Right lung (tissue), 10 donors: ENCODE data around the gene OR5L2. TPM values are rescaled to one million over a fixed set of nuclear protein-coding genes. Genes with fewer than 3 reads are reported as not detected.
"Not testable (repeated sequence)": the region's sequence is repeated elsewhere in the genome, so short reads cannot be mapped to it uniquely, and the experiment has no call there.

ENCODE experiments used
- DNase-seq, 2 donors: peaks; one replicate each; pipeline ENCODE4 v3.0.0-alpha.2; 2013
- long read RNA-seq, 8 donors: transcript quantifications; one replicate each; lab custom pipeline, GENCODE V29; 2026
- polyA plus RNA-seq, 5 donors: library from polyadenylated mRNA; unstranded; fragments of 120-200 nt; gene quantifications; one replicate each; pipeline versions ENCODE4 v1.2.1 to v1.2.3, GENCODE V29; 2013; ENCODE audit warnings: inconsistent platforms in 1 of 5, low replicate concordance in 1 of 5; ENCODE audit not compliant: insufficient read length in 5 of 5, insufficient read depth in 1 of 5

OR5L2 gene
- polyA plus RNA-seq: not detected
- long read RNA-seq, donor 1: 0 reads
- long read RNA-seq, donor 2: 0 reads
- long read RNA-seq, donor 3: 0 reads
- long read RNA-seq, donor 4: 0 reads
- long read RNA-seq, donor 5: 0 reads
- long read RNA-seq, donor 6: 0 reads
- long read RNA-seq, donor 7: 0 reads
- long read RNA-seq, donor 8: 0 reads

- DNase-seq: no peak
Measured at GRCh38 chr11:55826919-55827318, at the start of gene OR5L2. Gene OR5L2, plus strand, starts transcription at chr11:55827219. Its CDS starts 0 bp downstream, at chr11:55827219.

DNA sequence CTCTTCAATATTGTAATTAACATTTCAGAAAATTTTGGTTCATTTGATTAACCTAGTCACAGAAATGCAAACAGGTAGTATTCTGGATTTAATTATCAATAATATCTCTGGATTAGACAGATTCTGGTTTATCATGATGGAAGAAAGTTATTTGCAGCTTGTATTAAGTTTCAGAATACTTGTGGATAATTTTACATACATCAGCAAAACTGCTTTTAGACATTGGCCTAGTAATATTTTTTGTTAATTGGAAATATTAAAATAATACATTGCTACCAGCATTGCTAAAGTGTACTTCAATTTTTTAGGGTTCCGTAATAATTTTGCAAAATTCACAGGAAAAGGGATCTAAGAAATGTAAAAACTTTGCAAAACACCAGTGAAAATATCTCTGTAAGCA is 35.4 kb upstream of the OR5L2 start:
- no peak for DNase-seq

- no peak for DNase-seq
Measured at GRCh38 chr11:55793321-55793720, 33.7 kb upstream of the OR5L2 start.

DNA sequence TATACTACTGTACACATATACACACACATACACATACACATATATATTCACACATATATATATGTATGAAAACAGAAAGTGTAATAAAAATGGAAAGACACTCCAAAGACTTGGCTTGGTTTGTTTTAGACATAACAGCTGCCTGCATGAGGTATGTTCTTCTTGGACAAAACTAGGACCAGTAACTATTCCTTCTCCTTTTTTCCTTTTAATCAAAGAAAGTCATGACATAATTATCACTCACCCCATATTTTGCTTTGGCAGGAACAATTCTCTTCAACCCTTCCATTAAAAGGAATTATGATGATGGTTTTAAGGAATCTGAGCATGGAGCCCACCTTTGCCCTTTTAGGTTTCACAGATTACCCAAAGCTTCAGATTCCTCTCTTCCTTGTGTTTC is 31.8 kb upstream of the OR5L2 start, which contains the start of gene OR5D14:
Gene OR5D14 (plus strand): TSS at position 301 of the 400 bp plus-strand sequence. CDS start 0 bp downstream, at position 301.
- DNase-seq: no peak

- DNase-seq: no peak
Measured at GRCh38 chr11:55806248-55806647, 20.8 kb upstream of the OR5L2 start.

- no peak for DNase-seq
Measured at GRCh38 chr11:55811067-55811466, 16.0 kb upstream of the OR5L2 start, which contains the start of gene OR5L1. Gene OR5L1, plus strand, starts transcription at chr11:55811367. Its CDS starts 100 bp downstream, at chr11:55811467.

DNA sequence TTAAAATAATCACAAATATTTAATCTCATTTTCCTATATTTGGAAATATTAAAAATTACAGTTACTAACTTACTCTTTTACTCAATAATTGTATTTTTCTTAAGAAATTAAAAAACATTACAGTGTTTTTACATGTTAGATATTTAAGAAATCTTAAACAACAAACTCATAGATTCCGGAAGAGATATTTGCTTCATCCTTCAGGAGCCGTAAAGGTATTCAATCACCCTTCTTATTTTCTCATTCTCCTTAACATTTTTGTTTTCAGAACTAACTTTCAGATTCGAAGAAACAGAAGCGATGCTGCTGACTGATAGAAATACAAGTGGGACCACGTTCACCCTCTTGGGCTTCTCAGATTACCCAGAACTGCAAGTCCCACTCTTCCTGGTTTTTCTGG is 7.7 kb upstream of the OR5L2 start, which contains the start of gene OR5D18:
Gene OR5D18 (plus strand): TSS at position 301 of the 400 bp plus-strand sequence. CDS start 0 bp downstream, at position 301.
- no peak for DNase-seq

- no peak for DNase-seq
Measured at GRCh38 chr11:55838452-55838851, 11.4 kb downstream of the OR5L2 start, which contains the start of gene OR5D16. Gene OR5D16, plus strand, starts transcription at chr11:55838752. Its CDS starts 0 bp downstream, at chr11:55838752.

DNA sequence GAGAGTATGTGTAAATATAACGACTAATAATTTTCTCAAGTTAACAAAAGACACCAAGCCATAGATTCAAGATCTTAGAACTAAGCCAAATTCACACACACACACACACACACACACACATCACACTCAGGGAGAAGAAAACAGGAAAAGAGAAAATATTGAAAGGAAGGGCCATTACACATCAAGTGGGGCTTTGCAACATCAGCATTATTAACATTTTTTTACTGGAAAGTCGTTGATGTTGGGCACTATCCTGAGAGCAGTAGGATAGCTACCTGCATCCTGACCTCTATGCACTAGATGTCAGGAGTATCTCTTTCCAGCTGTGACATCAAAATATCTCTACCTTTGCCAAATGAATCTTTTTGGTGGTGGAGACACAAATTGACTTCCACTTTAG is 20.4 kb downstream of the OR5L2 start:
- DNase-seq: no peak

DNA sequence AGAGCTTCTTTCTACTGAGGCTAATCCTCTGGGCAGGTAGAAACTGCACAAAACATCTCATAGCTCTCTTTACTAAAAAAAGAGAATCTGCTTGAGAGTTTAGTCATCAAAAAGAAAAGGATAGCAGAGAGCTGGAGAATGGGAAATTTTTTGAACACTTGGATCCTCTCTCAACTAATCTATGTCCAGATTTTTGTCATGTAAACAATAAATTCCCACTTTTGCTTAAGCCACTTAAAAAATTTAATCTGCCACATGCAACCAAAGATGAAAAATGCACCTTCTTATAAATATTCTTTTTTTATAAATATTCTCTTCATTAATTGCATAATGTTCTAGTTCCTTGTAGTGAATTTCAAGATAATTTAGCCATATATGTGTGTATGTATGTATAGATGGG is 22.0 kb downstream of the OR5L2 start:
- no peak for DNase-seq

- no peak for DNase-seq
Measured at GRCh38 chr11:55852141-55852540, 25.1 kb downstream of the OR5L2 start.

DNA sequence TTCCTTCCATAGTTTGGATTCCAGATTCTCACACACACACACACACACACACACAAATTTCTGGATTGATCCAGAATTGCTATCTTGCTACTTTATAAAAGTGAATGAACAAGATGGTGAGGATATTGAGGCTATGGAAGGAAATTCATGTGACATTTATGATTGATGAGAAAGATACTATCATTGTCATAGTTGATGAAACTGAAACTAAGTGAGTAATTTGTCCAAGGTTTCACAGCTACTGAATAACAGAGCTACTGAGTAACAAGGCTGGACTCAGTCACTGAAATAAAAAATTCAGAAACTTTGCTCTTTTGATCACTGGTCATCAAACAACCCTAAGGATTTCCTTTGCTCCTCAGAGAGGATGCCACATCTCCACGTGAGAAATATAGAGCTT is 27.7 kb downstream of the OR5L2 start:
- no peak for DNase-seq

DNA sequence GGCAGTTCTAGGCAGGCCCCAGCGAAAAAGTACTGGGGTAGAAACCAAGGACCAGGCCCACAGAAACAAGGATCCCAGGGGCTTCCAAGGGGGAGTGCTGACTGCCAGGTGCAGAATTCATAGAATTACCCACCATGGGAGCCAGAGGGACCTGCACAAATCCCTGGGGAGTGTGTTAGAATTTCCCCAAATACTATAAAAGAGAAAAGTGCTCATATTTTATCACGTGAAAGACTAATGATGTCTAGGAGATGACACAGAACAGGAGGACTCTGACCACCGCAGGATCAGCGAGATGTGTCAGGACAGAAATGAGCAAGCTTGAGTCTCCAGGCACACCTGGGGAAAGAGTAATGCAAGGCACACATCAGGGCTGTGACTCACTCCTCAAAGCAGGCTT is 40.3 kb downstream of the OR5L2 start:
- DNase-seq: not testable (repeated sequence)

DNA sequence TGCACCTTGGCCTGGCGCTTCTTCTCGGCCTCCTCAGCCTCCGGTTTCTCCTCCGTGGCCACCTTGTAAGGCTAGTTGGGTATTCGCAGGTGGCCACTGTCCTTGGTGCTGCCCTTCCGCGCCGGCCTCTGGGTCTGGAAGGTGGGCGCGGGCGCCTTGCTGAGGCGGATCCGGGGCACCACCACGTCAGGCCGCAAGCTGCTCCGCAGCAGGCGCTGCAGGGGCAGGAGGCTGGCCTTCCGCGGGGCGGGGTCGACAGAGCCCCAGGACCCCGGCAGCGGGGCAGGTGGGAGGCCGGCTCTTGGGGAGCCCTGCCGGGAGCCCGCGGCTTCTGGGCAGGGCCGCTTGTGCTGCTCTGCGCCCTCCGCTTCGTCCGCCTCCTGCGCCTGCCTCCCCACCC is 45.7 kb downstream of the OR5L2 start:
- not testable (repeated sequence) for DNase-seq

- not testable (repeated sequence) for DNase-seq
Measured at GRCh38 chr11:55873146-55873545, 46.1 kb downstream of the OR5L2 start.

Other genes with a start within 250 kb of the OR5L2 start
- gene OR4C11, start 219.6 kb upstream of the OR5L2 start, polyA plus RNA-seq: not detected
- under 1 TPM in 2 of 5 donors, not detected in 3; 0.09 to 0.18 TPM for gene OR4P4, start 192.1 kb upstream of the OR5L2 start, polyA plus RNA-seq
- gene OR4S2, start 178.9 kb upstream of the OR5L2 start, polyA plus RNA-seq: not detected
- not detected for gene OR4C6, start 165.0 kb upstream of the OR5L2 start, polyA plus RNA-seq
- not detected for gene OR5D13, start 53.8 kb upstream of the OR5L2 start, polyA plus RNA-seq
- not detected for gene OR5D14, start 31.7 kb upstream of the OR5L2 start, polyA plus RNA-seq
- not detected for gene OR5L1, start 15.9 kb upstream of the OR5L2 start, polyA plus RNA-seq
- gene OR5D18, start 7.6 kb upstream of the OR5L2 start, polyA plus RNA-seq: not detected
- not detected for gene OR5D16, start 11.5 kb downstream of the OR5L2 start, polyA plus RNA-seq
- gene TRIM51, start 56.1 kb downstream of the OR5L2 start, polyA plus RNA-seq: not detected
- gene OR5W2, start 87.4 kb downstream of the OR5L2 start, polyA plus RNA-seq: not detected
- not detected for gene OR5I1, start 109.2 kb downstream of the OR5L2 start, polyA plus RNA-seq
- gene OR10AG1, start 142.7 kb downstream of the OR5L2 start, polyA plus RNA-seq: not detected
- not detected for gene OR5F1, start 167.4 kb downstream of the OR5L2 start, polyA plus RNA-seq
- under 1 TPM; 0.04 to 0.08 (median 0.06) TPM for gene OR5AS1, start 200.4 kb downstream of the OR5L2 start, polyA plus RNA-seq